ENCODE results near the gene TRAPPC1.
A peak's percentile ranks its signal among the peaks of the same experiment; 100 is the strongest.

TRAPPC1 gene

GRCh38 chr17:7940034-7940433, 8.3 kb upstream of the TRAPPC1 start:
- DNase-seq = no peak

- DNase-seq = no peak
Measured at GRCh38 chr17:7935859-7936258, 4.1 kb upstream of the TRAPPC1 start.

GRCh38 chr17:7932949-7933348, 1.2 kb upstream of the TRAPPC1 start:
- DNase-seq = no peak

- no peak for DNase-seq
Measured at GRCh38 chr17:7932483-7932891, 741 bp upstream of the TRAPPC1 start.

- DNase-seq = no peak
Measured at GRCh38 chr17:7930841-7931631, 710 bp downstream of the TRAPPC1 start.

GRCh38 chr17:7929158-7930023, 2.4 kb downstream of the TRAPPC1 start, which contains the start of gene KCNAB3:
Gene KCNAB3 (minus strand): TSS chr17:7929856. CDS start chr17:7929435, 421 bp downstream.
- peak; percentile 50 for DNase-seq

GRCh38 chr17:7927596-7927995, 4.2 kb downstream of the TRAPPC1 start:
- no peak for DNase-seq

- DNase-seq = peak; percentile 81
Measured at GRCh38 chr17:7922845-7923628, 8.7 kb downstream of the TRAPPC1 start.

- no peak for DNase-seq
Measured at GRCh38 chr17:7922269-7922844, 9.4 kb downstream of the TRAPPC1 start.

GRCh38 chr17:7916808-7917207, 14.9 kb downstream of the TRAPPC1 start:
- no peak for DNase-seq

GRCh38 chr17:7916385-7916682, 15.4 kb downstream of the TRAPPC1 start:
- no peak for DNase-seq

- peak; percentile 83 for DNase-seq
Measured at GRCh38 chr17:7915611-7916384, 15.9 kb downstream of the TRAPPC1 start, which contains the start of gene RNF227. Gene RNF227 (minus strand): TSS chr17:7916289. CDS start chr17:7916195, 94 bp downstream.

- no peak for DNase-seq
Measured at GRCh38 chr17:7915179-7915610, 16.6 kb downstream of the TRAPPC1 start.

- no peak for DNase-seq
Measured at GRCh38 chr17:7912927-7913524, 18.7 kb downstream of the TRAPPC1 start.

- DNase-seq = no peak
Measured at GRCh38 chr17:7911116-7911515, 20.6 kb downstream of the TRAPPC1 start.

GRCh38 chr17:7910711-7911110, 21.0 kb downstream of the TRAPPC1 start:
- no peak for DNase-seq

GRCh38 chr17:7910281-7910680, 21.5 kb downstream of the TRAPPC1 start:
- no peak for DNase-seq

- no peak for DNase-seq
Measured at GRCh38 chr17:7909089-7909488, 22.7 kb downstream of the TRAPPC1 start.

- no peak for DNase-seq
Measured at GRCh38 chr17:7903154-7904103, 28.3 kb downstream of the TRAPPC1 start.

- DNase-seq = no peak
Measured at GRCh38 chr17:7897773-7898172, 34.0 kb downstream of the TRAPPC1 start.

Measured in stimulated activated CD4-positive, alpha-beta T cell treated with anti-CD3 and anti-CD28 coated beads, Interleukin-12 subunit alpha, Interleukin-12 subunit beta, amount 100 ng/mL, for 4 hours (primary cell).